ENCODE data around the gene BRSK2.

DNA sequence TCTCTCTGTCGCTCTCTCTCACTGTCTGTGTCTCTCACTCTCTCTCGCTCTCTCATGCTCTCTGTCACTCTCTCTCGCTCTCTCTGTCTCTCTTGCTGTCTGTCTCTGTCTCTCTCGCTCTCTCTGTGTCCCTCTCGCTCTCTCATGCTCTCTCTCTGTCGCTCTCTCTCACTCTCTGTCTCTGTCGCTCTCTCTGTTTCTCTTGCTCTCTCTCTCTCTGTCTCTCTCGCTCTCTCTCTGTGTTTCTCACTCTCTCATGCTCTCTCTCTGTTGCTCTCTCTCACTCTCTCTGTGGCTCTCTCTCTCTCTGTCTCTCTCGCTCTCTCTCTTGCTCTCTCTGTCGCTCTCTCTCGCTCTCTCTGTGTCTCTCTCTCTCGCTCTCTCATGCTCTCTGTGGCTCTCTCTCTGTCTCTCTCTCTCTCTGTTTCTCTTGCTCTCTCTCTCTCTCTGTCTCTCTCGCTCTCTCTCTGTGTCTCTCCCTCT is 33.2 kb upstream of the BRSK2 start:
- TF ChIP-seq EZH2 (IDR thresholded peaks at IDR 0.05; ENCODE audit: insufficient read depth, low read length), result no peak
- TF ChIP-seq, protein P1, sequence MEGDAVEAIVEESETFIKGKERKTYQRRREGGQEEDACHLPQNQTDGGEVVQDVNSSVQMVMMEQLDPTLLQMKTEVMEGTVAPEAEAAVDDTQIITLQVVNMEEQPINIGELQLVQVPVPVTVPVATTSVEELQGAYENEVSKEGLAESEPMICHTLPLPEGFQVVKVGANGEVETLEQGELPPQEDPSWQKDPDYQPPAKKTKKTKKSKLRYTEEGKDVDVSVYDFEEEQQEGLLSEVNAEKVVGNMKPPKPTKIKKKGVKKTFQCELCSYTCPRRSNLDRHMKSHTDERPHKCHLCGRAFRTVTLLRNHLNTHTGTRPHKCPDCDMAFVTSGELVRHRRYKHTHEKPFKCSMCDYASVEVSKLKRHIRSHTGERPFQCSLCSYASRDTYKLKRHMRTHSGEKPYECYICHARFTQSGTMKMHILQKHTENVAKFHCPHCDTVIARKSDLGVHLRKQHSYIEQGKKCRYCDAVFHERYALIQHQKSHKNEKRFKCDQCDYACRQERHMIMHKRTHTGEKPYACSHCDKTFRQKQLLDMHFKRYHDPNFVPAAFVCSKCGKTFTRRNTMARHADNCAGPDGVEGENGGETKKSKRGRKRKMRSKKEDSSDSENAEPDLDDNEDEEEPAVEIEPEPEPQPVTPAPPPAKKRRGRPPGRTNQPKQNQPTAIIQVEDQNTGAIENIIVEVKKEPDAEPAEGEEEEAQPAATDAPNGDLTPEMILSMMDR (IDR thresholded peaks at IDR 0.05; ENCODE audit: insufficient read depth, low read depth, low read length), result no peak
